Activated CD8-positive, alpha-beta memory T cell treated with anti-CD3 and anti-CD28 coated beads, Interleukin-2, amount 50 U/mL, for 4 hours (primary cell): ENCODE results near the gene GATAD2A.
A peak's percentile ranks its signal among the peaks of the same experiment; 100 is the strongest.

ENCODE experiments used
- DNase-seq: peaks from one replicate; pipeline ENCODE4 v3.0.0-alpha.2; 2020

The GATAD2A gene

DNA sequence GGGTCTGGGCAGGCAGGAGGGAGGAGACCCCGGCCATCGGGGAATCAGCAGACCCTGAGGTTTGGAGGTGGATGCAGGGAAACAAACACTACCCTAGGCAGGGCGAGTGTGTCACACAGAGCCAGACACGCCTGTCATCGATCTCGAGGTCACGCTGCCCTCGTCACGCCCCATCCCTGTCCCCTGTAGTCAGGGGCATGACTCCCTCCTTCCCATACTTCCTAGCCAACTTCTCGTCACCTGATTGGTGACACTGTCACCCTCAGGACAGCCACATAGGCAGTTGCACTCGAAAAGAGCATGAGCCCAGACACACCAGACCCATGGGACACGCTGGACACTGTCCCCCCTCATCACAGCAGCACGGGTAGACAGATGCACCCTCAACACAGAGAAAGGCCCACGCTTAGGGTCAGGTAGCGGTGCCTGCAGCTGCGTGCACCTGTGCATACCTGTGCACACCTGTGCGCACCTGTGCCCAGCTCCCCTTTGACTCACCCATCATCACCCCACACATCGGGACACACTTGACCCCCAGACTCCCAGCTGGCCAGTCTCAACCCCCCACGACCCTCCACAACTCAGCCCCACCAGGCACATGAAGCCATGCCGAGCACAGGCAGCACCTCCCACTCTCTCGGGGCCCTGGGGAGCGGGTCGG, 144.5 kb downstream of the GATAD2A start:
- DNase-seq, result no peak

DNA sequence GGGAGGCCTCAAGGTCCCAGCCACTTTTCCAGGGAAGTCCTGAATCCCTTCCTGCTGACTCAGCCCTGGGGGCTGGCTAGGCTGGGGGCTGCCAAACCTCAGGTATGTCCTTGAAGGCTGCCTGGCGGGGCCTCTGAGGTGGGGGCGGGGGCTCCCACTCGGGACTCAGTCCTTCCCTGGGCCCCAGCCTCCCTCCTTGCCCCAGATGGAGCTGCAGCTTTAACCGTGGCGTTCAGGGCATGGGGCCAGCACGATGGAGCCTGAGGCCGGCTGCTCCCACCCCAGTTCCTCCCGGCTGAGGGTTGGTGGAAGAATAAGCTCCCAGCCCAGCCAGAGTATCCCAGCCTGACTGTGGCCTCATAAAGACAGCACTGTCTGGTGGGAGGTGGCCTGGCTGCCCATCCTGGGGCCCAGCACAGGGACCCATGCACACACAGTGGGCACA, 145.0 kb downstream of the GATAD2A start:
- no peak for DNase-seq

DNA sequence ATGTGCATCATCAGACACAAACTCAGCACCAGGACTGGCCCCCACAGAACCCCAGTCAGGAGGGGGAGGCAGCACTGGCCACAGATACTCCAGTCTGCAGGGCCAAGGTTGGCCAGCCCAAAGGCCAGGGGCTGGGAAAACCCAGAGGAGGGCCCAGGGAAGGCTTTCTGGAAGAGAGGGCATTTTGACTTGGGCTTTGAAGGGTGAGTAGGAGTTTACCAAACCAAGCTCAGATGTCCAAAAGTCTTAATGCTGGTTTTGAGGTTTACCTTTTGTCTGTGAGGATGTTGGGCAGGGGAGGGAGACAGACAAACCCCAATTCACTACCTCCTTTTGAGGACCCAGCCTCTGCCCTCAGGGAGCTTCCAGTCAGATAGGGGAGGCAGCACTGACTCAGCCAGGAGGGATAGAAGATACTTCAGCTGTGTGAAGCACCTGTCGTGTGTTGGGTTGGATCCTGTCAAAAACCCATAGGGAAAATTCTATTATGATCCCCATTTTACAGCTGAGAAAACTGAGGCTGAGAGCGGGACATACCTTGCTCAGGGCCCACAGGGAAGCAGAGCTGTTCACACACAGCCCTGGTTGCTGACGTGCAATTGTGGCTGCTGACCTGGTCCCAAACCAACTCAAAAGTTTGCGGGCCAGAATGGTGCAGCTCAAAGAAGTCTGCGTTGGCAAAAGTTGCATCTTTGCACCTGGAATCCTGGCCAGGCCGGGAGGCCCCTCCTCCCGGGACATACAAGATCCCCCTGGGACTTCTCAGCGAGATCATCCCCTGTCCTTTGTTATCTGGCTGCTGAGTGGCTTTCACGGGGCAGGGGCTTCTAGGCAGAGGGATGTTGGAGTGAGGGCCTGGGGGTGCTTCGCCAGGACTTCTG, 145.7 kb downstream of the GATAD2A start:
- DNase-seq, result no peak

DNA sequence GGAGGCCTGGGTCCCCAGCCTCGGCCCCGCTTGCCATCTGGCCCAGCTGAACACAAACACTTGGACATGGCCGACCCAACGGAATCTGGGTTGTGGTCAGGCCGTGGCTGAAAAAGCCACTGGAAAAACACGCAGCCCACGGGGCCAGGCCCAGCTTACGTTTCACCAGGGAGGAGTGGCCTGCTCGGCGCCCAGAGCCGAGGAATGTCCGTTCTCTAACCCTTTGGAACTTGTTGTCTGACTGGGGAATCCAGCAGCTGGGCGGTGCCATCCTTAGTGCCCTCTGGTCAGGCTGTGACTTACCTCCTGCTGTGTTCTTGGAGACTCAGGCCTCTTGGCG, 146.3 kb downstream of the GATAD2A start:
- DNase-seq, result no peak

DNA sequence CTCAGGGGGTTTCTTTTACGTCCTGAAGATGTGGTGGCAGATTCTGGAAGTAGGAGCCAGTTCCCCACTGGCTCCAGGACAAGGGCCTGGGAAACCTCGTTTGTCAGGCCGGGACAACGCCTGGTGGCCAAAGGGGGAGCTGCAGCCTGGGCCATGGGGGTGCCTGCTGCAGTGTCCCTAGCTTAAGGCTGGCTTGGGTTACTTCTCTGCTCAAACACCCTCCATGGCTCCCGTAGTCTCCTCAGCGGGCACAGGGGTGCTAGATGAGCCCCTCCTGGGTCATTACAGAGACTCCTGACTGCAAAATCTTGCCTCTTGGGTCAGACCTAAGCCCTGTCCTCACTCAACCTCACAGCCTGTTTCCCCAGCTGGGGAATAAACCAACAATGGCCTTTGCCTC, 147.3 kb downstream of the GATAD2A start:
- DNase-seq, result no peak

DNA sequence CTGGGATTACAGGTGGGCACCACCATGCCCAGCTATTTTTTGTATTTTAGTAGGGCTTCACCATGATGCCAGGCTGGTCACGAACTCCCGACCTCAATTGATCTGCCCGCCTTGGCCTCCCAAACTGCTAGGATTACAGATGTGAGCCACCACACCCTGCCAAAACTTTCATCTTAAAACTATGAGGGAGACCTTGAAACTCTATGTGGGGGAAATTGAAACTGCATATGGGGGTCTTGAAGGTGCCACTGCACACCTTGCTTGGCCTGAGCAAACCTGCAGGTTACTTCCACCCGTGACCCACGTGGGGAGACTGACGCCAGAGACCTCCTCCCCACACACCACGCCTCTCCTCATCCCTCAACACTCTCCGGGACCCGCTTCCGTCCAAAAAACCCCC, 148.2 kb downstream of the GATAD2A start:
- no peak for DNase-seq

DNA sequence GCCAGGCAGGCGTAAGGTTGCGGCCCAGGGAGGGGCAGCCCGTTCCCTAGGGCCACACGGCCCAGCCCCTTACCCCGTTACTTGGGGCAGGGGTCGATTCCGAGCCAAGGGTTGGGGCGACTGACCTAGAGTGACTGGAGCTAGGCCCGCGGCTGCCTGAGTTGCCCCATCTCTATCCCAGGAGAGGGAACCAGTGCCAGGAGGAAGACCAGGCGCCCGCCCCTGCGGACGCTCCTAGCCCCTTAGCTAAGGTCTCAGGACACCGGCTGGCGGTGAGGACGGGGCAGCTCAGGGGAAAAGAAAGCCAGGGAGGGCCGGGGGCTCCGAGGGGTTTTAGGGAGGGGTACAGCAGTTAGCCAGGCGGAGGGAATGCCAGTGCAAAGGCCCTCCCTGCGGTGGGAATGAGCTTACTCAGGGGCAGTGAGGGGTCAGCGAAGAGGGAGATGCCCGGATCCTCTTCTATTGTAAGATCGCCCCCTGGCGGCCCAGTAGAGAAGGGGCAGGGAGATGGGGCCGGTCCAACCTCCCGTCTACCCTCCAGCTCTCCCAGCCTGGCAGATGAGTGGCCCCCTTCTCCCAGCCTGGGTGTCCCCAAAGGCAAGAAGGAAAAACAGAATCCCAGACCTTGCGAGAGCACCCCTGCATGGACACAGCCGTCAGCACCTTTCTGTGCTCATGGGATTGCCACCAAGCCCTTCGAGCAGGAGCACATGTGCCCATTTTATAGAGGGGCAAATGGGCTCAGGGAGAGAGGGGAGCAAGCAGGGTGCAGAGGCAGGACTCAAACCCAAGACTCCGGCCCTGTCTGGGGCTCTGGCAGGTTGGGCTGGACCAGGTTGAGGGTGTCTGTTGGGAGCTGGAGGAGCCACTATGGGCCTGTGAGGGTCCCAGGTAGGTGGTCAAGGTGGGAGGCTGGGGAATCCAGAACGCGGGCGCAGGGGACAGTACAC, 148.9 kb downstream of the GATAD2A start:
- peak; percentile 65 for DNase-seq

DNA sequence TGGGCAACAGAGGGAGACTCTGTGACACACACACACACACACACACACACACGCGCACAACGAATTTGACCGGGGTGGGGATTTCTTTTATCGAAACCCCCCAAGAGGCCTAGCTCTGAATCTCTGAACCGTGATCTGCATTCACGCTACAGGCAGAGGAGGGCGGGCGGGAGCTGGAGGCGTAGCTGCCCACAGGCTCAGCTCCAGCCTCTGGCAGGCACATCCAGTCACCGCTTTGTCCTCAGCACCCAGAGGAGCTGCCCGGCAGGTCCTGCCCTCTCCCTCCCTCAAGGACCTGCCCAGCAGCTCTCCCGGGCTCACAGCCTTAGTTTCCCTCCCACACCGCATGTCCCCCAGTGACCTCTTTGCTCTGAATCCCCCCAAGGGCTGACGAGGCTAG, 152.6 kb downstream of the GATAD2A start:
- DNase-seq, result no peak
